ENCODE results near the gene C3orf70. TPM values are rescaled to one million over a fixed set of nuclear protein-coding genes. Genes with fewer than 3 reads are reported as not detected.
A peak's percentile ranks its signal among the peaks of the same experiment; 100 is the strongest.

Gene C3orf70
- total RNA-seq, 1 donor from 2014 or later: 5.7 TPM

DNA sequence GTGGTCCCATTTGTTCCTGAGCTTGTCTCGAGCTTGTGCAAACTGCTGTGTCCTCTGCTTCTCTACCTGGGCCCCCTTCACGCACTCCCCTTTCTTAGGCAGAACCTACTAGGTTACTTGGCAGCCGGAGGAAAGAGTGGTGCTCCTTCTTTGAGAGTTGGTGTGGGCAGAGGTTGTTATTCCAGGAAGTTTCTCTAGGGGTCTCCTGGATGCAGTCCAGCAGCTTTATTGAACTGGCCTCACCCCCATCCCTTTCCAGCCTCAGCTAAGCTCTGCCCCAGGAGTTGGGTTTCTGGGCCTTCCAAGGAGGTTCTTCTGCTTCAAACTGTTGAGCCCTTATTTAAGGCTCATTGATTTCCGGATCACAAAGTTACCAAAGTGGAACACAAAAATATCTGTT lies 103.2 kb downstream of the C3orf70 start:
- H3K27me3 Mint-ChIP-seq (ENCODE audit: low read depth, unreplicated experiment): no peaks in the 10 kb centered on the region
- no peak for DNase-seq (ENCODE audit: low read depth)
- H3K36me3 Mint-ChIP-seq (ENCODE audit: low read depth, unreplicated experiment): peaks cover 50% of the 10 kb centered on the region
- H3K36me3 ChIP-seq (ENCODE audit: insufficient read depth, low read length): peaks cover 4% of the 10 kb centered on the region
- FAIRE-seq: no peak
- H2AFZ ChIP-seq (ENCODE audit: low read depth, low read length): no peak overlapping the region
- H3K9me3 Mint-ChIP-seq (ENCODE audit: unreplicated experiment): no peaks in the 10 kb centered on the region
- H3K9me3 ChIP-seq (ENCODE audit: insufficient read depth, low read depth, low read length): no peaks in the 10 kb centered on the region
- H3K4me2 ChIP-seq (ENCODE audit: low read length): no peak overlapping the region
- no peak overlapping the region for H3K4me3 Mint-ChIP-seq (ENCODE audit: unreplicated experiment)
- H3K4me1 Mint-ChIP-seq (ENCODE audit: low read depth, unreplicated experiment): peaks cover 3% of the 10 kb centered on the region
- H3K27ac ChIP-seq (ENCODE audit: low read depth, low read length): no peak overlapping the region
- H4K20me1 ChIP-seq (ENCODE audit: insufficient read depth, low read length): no peaks in the 10 kb centered on the region
- H3K79me2 ChIP-seq (ENCODE audit: insufficient read depth, low read length): no peaks in the 10 kb centered on the region
- H3K27ac Mint-ChIP-seq (ENCODE audit: unreplicated experiment): no peak overlapping the region
- TF ChIP-seq, protein P1, sequence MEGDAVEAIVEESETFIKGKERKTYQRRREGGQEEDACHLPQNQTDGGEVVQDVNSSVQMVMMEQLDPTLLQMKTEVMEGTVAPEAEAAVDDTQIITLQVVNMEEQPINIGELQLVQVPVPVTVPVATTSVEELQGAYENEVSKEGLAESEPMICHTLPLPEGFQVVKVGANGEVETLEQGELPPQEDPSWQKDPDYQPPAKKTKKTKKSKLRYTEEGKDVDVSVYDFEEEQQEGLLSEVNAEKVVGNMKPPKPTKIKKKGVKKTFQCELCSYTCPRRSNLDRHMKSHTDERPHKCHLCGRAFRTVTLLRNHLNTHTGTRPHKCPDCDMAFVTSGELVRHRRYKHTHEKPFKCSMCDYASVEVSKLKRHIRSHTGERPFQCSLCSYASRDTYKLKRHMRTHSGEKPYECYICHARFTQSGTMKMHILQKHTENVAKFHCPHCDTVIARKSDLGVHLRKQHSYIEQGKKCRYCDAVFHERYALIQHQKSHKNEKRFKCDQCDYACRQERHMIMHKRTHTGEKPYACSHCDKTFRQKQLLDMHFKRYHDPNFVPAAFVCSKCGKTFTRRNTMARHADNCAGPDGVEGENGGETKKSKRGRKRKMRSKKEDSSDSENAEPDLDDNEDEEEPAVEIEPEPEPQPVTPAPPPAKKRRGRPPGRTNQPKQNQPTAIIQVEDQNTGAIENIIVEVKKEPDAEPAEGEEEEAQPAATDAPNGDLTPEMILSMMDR (IDR thresholded peaks at IDR 0.05; ENCODE audit: insufficient read depth, low read depth, low read length): no peak
- no peak for TF ChIP-seq EZH2 (IDR thresholded peaks at IDR 0.05; ENCODE audit: insufficient read depth, low read length)
- H3K9ac ChIP-seq (ENCODE audit: low read length): no peak overlapping the region
- no peaks in the 10 kb centered on the region for H3K4me1 ChIP-seq (ENCODE audit: insufficient read depth, low read length)
- H3K27me3 ChIP-seq (ENCODE audit: insufficient read depth, low read length): no peaks in the 10 kb centered on the region
- no peak overlapping the region for H3K4me3 ChIP-seq (ENCODE audit: insufficient read depth, low read depth, low read length)

DNA sequence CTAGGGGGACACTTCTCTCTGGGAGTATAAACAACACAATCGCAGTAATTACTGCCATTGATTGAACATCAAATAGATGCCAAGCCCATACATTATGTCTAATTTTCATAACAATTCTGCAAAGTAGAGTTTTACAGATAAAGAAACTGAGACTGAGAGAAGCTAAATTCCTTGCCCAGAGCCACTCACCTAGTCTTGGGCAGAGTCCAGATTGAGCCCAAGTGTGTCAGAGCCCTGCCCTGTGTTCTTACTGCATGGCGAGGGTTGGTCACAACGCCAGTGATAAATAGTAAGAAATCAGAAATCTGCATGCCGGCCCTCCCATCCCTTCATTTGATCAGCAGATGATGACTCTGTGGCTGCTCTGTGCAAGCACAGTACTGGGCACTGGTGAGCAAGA lies 106.3 kb downstream of the C3orf70 start:
- no peaks in the 10 kb centered on the region for H3K27me3 ChIP-seq (ENCODE audit: insufficient read depth, low read length)
- no peaks in the 10 kb centered on the region for H3K9me3 Mint-ChIP-seq (ENCODE audit: unreplicated experiment)
- H3K27me3 Mint-ChIP-seq (ENCODE audit: low read depth, unreplicated experiment): no peaks in the 10 kb centered on the region
- no peak overlapping the region for H2AFZ ChIP-seq (ENCODE audit: low read depth, low read length)
- H3K27ac Mint-ChIP-seq (ENCODE audit: unreplicated experiment): no peak overlapping the region
- H3K36me3 Mint-ChIP-seq (ENCODE audit: low read depth, unreplicated experiment): peaks cover 35% of the 10 kb centered on the region
- H3K9me3 ChIP-seq (ENCODE audit: insufficient read depth, low read depth, low read length): no peaks in the 10 kb centered on the region
- H3K4me1 ChIP-seq (ENCODE audit: insufficient read depth, low read length): peaks cover 5% of the 10 kb centered on the region
- no peaks in the 10 kb centered on the region for H3K79me2 ChIP-seq (ENCODE audit: insufficient read depth, low read length)
- TF ChIP-seq, protein P1 (IDR thresholded peaks at IDR 0.05; ENCODE audit: insufficient read depth, low read depth, low read length): no peak
- TF ChIP-seq EZH2 (IDR thresholded peaks at IDR 0.05; ENCODE audit: insufficient read depth, low read length): no peak
- DNase-seq (ENCODE audit: low read depth): no peak
- H4K20me1 ChIP-seq (ENCODE audit: insufficient read depth, low read length): no peaks in the 10 kb centered on the region
- no peak overlapping the region for H3K4me3 ChIP-seq (ENCODE audit: insufficient read depth, low read depth, low read length)
- H3K4me3 Mint-ChIP-seq (ENCODE audit: unreplicated experiment): no peak overlapping the region
- peaks cover 3% of the 10 kb centered on the region for H3K4me1 Mint-ChIP-seq (ENCODE audit: low read depth, unreplicated experiment)
- no peak overlapping the region for H3K27ac ChIP-seq (ENCODE audit: low read depth, low read length)
- no peak overlapping the region for H3K4me2 ChIP-seq (ENCODE audit: low read length)
- no peak overlapping the region for H3K9ac ChIP-seq (ENCODE audit: low read length)
- FAIRE-seq: no peak
- H3K36me3 ChIP-seq (ENCODE audit: insufficient read depth, low read length): no peaks in the 10 kb centered on the region

DNA sequence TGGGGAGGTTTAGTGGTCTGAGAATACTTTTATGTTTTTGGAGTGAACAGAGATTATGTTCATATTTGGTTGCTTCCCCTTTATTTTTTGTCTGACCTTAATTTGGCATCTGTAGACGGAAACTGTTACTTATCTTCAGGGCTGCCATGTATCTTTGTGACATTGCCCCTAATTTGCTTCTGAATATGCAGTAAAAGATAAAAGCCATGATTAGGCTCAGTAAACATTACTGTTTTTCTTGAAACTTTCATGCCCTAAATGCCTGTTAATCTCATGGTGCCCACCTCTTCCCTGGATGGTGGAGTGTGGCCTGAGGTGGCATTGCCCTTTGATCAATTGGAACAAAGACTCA lies 106.7 kb downstream of the C3orf70 start:
- Histone ChIP-seq H3K9me3 (ENCODE audit: insufficient read depth, low read depth, low read length) (no peaks in the 10 kb centered on the region), H3K79me2 (ENCODE audit: insufficient read depth, low read length) (no peaks in the 10 kb centered on the region), H4K20me1 (ENCODE audit: insufficient read depth, low read length) (no peaks in the 10 kb centered on the region), H3K4me2 (ENCODE audit: low read length) (peak overlapping the region; percentile 33), H3K27me3 (ENCODE audit: insufficient read depth, low read length) (no peaks in the 10 kb centered on the region), H3K27ac (ENCODE audit: low read depth, low read length) (no peak overlapping the region), H3K4me3 (ENCODE audit: insufficient read depth, low read depth, low read length) (no peak overlapping the region), H3K36me3 (ENCODE audit: insufficient read depth, low read length) (no peaks in the 10 kb centered on the region), H3K9ac (ENCODE audit: low read length) (no peak overlapping the region), H3K4me1 (ENCODE audit: insufficient read depth, low read length) (peaks cover 5% of the 10 kb centered on the region), H2AFZ (ENCODE audit: low read depth, low read length) (no peak overlapping the region)
- Mint-ChIP-seq H3K36me3 (ENCODE audit: low read depth, unreplicated experiment) (peaks cover 35% of the 10 kb centered on the region), H3K4me1 (ENCODE audit: low read depth, unreplicated experiment) (peaks cover 3% of the 10 kb centered on the region), H3K27me3 (ENCODE audit: low read depth, unreplicated experiment) (no peaks in the 10 kb centered on the region), H3K9me3 (ENCODE audit: unreplicated experiment) (no peaks in the 10 kb centered on the region), H3K4me3 (ENCODE audit: unreplicated experiment) (no peak overlapping the region), H3K27ac (ENCODE audit: unreplicated experiment) (no peak overlapping the region)
- no peak for TF ChIP-seq EZH2 (IDR thresholded peaks at IDR 0.05; ENCODE audit: insufficient read depth, low read length)
- TF ChIP-seq, protein P1 (IDR thresholded peaks at IDR 0.05; ENCODE audit: insufficient read depth, low read depth, low read length): no peak
- no peak for FAIRE-seq
- no peak for DNase-seq (ENCODE audit: low read depth)
